HEK293 (cell line): ENCODE data around the gene CACNA2D4.

ENCODE experiments used
- ATF2 ChIP-seq: fragments of 450-650 bp; formaldehyde crosslinking; IDR thresholded peaks from 2 replicates; pipeline ENCODE4 v1.5.1; 2016; ENCODE audit warnings: missing biosample characterization, missing genetic modification characterization, low read depth
- CTCF ChIP-seq: fragments of 450-650 bp; formaldehyde crosslinking; IDR thresholded peaks from 2 replicates; pipeline ENCODE4 v1.5.1; 2016; ENCODE audit warnings: missing biosample characterization, missing genetic modification characterization
- ELK4 ChIP-seq: IDR thresholded peaks from 2 replicates; pipeline ENCODE4 v1.6.1; 2011; ENCODE audit warnings: mild to moderate bottlenecking, low read depth, low read length, borderline replicate concordance
- MYNN ChIP-seq: fragments of 450-650 bp; formaldehyde crosslinking; IDR thresholded peaks from 2 replicates; pipeline ENCODE4 v1.5.1; 2016; ENCODE audit warnings: missing biosample characterization, missing genetic modification characterization, borderline replicate concordance
- PBX3 ChIP-seq: sonication (generic); formaldehyde crosslinking; IDR thresholded peaks from 2 replicates; pipeline ENCODE4 v1.8.1; 2022; ENCODE audit warnings: mild to moderate bottlenecking, moderate library complexity, missing genetic modification reagents
- REST ChIP-seq: fragments of 450-650 bp; formaldehyde crosslinking; IDR thresholded peaks from 2 replicates; pipeline ENCODE4 v1.5.1; 2016; ENCODE audit warnings: missing biosample characterization, missing genetic modification characterization
- SCRT1 ChIP-seq: fragments of 450-650 bp; formaldehyde crosslinking; IDR thresholded peaks from 2 replicates; pipeline ENCODE4 v1.5.1; 2016; ENCODE audit warnings: missing biosample characterization, missing genetic modification characterization, borderline replicate concordance
- ZBTB49 ChIP-seq: fragments of 450-650 bp; formaldehyde crosslinking; IDR thresholded peaks from 2 replicates; pipeline ENCODE4 v1.5.1; 2016; ENCODE audit warnings: missing biosample characterization, missing genetic modification characterization, low read depth
- ZNF175 ChIP-seq: fragments of 450-650 bp; formaldehyde crosslinking; IDR thresholded peaks from 2 replicates; pipeline ENCODE4 v1.5.1; 2016; ENCODE audit warnings: missing biosample characterization, missing genetic modification characterization
- ZNF274 ChIP-seq, 2 experiments: fragments of 200-500 bp in 1 of 2; fragments of 450-650 bp in 1 of 2; sonication (Bioruptor generic) in 1 of 2; formaldehyde crosslinking in 1 of 2; IDR thresholded peaks; 2 replicates each; pipeline versions ENCODE4 v1.5.1 to v1.6.1; 2014 to 2016; ENCODE audit warnings: borderline replicate concordance in 1 of 2, inconsistent platforms in 1 of 2, low read length in 1 of 2, missing biosample characterization in 1 of 2, missing genetic modification characterization in 1 of 2
- ZNF433 ChIP-seq: fragments of 450-650 bp; formaldehyde crosslinking; IDR thresholded peaks from 2 replicates; pipeline ENCODE4 v1.5.1; 2016; ENCODE audit warnings: missing biosample characterization, missing genetic modification characterization, low read depth

GRCh38 chr12:1946296-1946695, 27.8 kb upstream of the CACNA2D4 start:
- TF ChIP-seq ZNF274 (IDR thresholded peaks at IDR 0.05; ENCODE audit: low read length) (no peak), ZNF274 (tag by site-specific recombination; IDR thresholded peaks at IDR 0.05; ENCODE audit: borderline replicate concordance) (no peak), CTCF (tag by site-specific recombination) (no peak), ZNF175 (tag by site-specific recombination) (no peak), ATF2 (tag by site-specific recombination) (no peak), ELK4 (no peak), SCRT1 (tag by site-specific recombination) (no peak), PBX3 (no peak), ZBTB49 (tag by site-specific recombination) (no peak), REST (tag by site-specific recombination) (no peak), ZNF433 (tag by site-specific recombination) (no peak), MYNN (tag by site-specific recombination) (no peak)
